Prostate gland (tissue), 2 donors: Measurements from ENCODE around the gene SPTBN5.

Source experiments
- POLR2AphosphoS5 ChIP-seq: sonication (generic); formaldehyde crosslinking; IDR thresholded peaks from one replicate; pipeline ENCODE4 v1.6.1; 2017; ENCODE audit warnings: antibody characterized with exemption
- TF ChIP-seq, protein P1 (sequence below), 4 experiments: fragments of 200-600 bp in 2 of 4; fragments of 450-650 bp in 2 of 4; sonication (generic) in 2 of 4; IDR thresholded peaks; 1 replicate in 3 of 4; 2 replicates in 1 of 4; pipeline ENCODE4 v1.5.1; 2016 to 2019; ENCODE audit warnings: antibody characterized with exemption in 4 of 4, mild to moderate bottlenecking in 2 of 4, moderate library complexity in 2 of 4

GRCh38 chr15:41825572-41826535 lies 68.0 kb downstream of the SPTBN5 start:
- no peak for TF ChIP-seq POLR2AphosphoS5
- TF ChIP-seq, protein P1, sequence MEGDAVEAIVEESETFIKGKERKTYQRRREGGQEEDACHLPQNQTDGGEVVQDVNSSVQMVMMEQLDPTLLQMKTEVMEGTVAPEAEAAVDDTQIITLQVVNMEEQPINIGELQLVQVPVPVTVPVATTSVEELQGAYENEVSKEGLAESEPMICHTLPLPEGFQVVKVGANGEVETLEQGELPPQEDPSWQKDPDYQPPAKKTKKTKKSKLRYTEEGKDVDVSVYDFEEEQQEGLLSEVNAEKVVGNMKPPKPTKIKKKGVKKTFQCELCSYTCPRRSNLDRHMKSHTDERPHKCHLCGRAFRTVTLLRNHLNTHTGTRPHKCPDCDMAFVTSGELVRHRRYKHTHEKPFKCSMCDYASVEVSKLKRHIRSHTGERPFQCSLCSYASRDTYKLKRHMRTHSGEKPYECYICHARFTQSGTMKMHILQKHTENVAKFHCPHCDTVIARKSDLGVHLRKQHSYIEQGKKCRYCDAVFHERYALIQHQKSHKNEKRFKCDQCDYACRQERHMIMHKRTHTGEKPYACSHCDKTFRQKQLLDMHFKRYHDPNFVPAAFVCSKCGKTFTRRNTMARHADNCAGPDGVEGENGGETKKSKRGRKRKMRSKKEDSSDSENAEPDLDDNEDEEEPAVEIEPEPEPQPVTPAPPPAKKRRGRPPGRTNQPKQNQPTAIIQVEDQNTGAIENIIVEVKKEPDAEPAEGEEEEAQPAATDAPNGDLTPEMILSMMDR (IDR thresholded peaks at IDR 0.05): no peak
